DOHH2 (cell line): ENCODE measurements around the gene TNS1.

ENCODE experiments used
- H3F3A ChIP-seq: fragments of 200-600 bp; sonication (generic), shearing (Covaris generic); 2 replicates; pipeline ENCODE4 v1.6.0; 2016; ENCODE audit warnings: antibody characterized with exemption, mild to moderate bottlenecking; ENCODE audit not compliant: control insufficient read depth, insufficient read depth
- H3K27ac ChIP-seq: fragments of 200-600 bp; sonication (generic); 2 replicates; pipeline ENCODE4 v1.5.1; 2014; ENCODE audit warnings: low read depth, mild to moderate bottlenecking, low read length, moderate library complexity
- H3K27me3 ChIP-seq: fragments of 200-600 bp; sonication (generic); 2 replicates; pipeline ENCODE4 v1.6.1; 2014; ENCODE audit warnings: mild to moderate bottlenecking, low read length, mixed read lengths; ENCODE audit not compliant: control insufficient read depth
- H3K36me3 ChIP-seq: fragments of 200-600 bp; sonication (generic); 2 replicates; pipeline ENCODE4 v1.6.1; 2014; ENCODE audit warnings: mild to moderate bottlenecking, low read length, moderate library complexity, mixed read lengths; ENCODE audit not compliant: control insufficient read depth
- H3K4me1 ChIP-seq: fragments of 200-600 bp; sonication (generic); 2 replicates; pipeline ENCODE4 v1.6.1; 2014; ENCODE audit warnings: mild to moderate bottlenecking, low read length, mixed read lengths; ENCODE audit not compliant: control insufficient read depth
- H3K4me2 ChIP-seq: fragments of 200-600 bp; sonication (generic); 2 replicates; pipeline ENCODE4 v1.6.0; 2014; ENCODE audit warnings: mild to moderate bottlenecking, low read length, moderate library complexity
- H3K4me3 ChIP-seq: fragments of 200-600 bp; sonication (generic); 2 replicates; pipeline ENCODE4 v1.5.1; 2014; ENCODE audit warnings: mild to moderate bottlenecking, low read length, mixed read lengths
- H3K79me2 ChIP-seq: fragments of 200-600 bp; sonication (generic); 2 replicates; pipeline ENCODE4 v1.6.1; 2014; ENCODE audit warnings: mild to moderate bottlenecking, low read length, mixed read lengths; ENCODE audit not compliant: control insufficient read depth
- H3K9me2 ChIP-seq: fragments of 200-600 bp; sonication (generic); replicated peaks from 2 replicates; pipeline ENCODE4 v1.6.1; 2014; ENCODE audit warnings: mild to moderate bottlenecking, low read length, mixed read lengths; ENCODE audit not compliant: control insufficient read depth
- H3K9me3 ChIP-seq: fragments of 200-600 bp; sonication (generic); 2 replicates; pipeline ENCODE4 v1.6.1; 2014; ENCODE audit warnings: antibody characterized with exemption, low read length, mixed read lengths; ENCODE audit not compliant: control insufficient read depth, insufficient read depth
- H4K20me1 ChIP-seq: fragments of 200-600 bp; sonication (generic); 2 replicates; pipeline ENCODE4 v1.6.0; 2014; ENCODE audit warnings: low read depth, mild to moderate bottlenecking, antibody characterized with exemption, low read length, moderate library complexity; ENCODE audit not compliant: control insufficient read depth, insufficient read depth
- EZH2phosphoT487 ChIP-seq: fragments of 200-600 bp; sonication (generic); IDR thresholded peaks from 2 replicates; pipeline ENCODE4 v1.6.1; 2017; ENCODE audit warnings: borderline replicate concordance, mild to moderate bottlenecking, antibody characterized with exemption, low read length, moderate library complexity, mixed read lengths
- TF ChIP-seq, protein P1 (sequence below): fragments of 200-600 bp; sonication (generic); IDR thresholded peaks from one replicate; pipeline ENCODE4 v1.5.1; 2014; ENCODE audit warnings: antibody characterized with exemption, mild to moderate bottlenecking, low read depth, low read length; ENCODE audit not compliant: poor library complexity, severe bottlenecking

Gene TNS1

DNA sequence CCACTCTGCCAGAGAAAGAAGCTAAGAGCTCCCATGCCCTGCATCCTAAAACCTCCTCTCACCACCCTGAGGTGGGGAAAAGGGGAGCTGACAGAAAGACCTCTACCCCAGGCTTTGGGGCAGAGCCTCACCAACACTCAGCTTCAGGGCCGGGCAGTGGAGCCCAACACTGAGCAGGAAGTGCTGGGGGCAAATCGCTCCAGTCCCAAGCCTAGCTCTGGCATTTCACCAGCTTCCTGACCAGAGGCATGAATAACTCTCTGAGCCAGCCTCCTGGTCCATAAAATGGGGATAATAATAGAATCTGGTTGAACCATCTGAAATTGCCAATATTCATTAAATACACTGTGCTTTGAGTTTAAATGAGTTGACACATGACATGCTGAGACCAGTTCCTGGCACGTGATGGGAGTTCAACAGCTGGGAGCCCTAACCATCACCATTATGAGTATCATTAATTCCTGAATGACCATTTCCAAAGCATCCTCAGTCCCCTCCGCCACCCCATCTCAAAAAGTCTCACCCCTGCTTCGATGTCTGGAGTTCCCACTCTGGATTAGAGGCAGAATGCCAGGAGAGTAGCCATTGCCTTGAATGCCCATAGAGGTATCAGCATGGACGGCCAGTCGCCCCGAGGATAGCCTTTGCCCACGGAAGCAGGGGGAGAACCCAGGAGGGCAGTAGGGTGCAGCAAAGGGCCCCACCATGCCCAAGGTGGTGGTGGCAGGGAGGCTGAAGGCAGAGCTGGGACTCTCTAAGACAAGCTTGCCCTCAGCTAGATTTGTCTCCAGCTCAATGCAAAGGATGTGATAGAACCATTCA lies 153.4 kb downstream of the TNS1 start:
- Histone ChIP-seq H3F3A (no peaks in the 10 kb centered on the region), H3K4me3 (no peak overlapping the region), H3K9me2 (no peaks in the 10 kb centered on the region), H3K79me2 (no peaks in the 10 kb centered on the region), H3K27me3 (peaks cover 8% of the 10 kb centered on the region), H3K4me2 (no peak overlapping the region), H3K27ac (no peak overlapping the region), H3K36me3 (no peaks in the 10 kb centered on the region), H4K20me1 (no peaks in the 10 kb centered on the region), H3K4me1 (no peaks in the 10 kb centered on the region), H3K9me3 (0 out of 2 replicates have a peak, but pooled peaks cover 8% of the 10 kb centered on the region)
- no peak for TF ChIP-seq EZH2phosphoT487
- TF ChIP-seq, protein P1, sequence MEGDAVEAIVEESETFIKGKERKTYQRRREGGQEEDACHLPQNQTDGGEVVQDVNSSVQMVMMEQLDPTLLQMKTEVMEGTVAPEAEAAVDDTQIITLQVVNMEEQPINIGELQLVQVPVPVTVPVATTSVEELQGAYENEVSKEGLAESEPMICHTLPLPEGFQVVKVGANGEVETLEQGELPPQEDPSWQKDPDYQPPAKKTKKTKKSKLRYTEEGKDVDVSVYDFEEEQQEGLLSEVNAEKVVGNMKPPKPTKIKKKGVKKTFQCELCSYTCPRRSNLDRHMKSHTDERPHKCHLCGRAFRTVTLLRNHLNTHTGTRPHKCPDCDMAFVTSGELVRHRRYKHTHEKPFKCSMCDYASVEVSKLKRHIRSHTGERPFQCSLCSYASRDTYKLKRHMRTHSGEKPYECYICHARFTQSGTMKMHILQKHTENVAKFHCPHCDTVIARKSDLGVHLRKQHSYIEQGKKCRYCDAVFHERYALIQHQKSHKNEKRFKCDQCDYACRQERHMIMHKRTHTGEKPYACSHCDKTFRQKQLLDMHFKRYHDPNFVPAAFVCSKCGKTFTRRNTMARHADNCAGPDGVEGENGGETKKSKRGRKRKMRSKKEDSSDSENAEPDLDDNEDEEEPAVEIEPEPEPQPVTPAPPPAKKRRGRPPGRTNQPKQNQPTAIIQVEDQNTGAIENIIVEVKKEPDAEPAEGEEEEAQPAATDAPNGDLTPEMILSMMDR, result no peak

DNA sequence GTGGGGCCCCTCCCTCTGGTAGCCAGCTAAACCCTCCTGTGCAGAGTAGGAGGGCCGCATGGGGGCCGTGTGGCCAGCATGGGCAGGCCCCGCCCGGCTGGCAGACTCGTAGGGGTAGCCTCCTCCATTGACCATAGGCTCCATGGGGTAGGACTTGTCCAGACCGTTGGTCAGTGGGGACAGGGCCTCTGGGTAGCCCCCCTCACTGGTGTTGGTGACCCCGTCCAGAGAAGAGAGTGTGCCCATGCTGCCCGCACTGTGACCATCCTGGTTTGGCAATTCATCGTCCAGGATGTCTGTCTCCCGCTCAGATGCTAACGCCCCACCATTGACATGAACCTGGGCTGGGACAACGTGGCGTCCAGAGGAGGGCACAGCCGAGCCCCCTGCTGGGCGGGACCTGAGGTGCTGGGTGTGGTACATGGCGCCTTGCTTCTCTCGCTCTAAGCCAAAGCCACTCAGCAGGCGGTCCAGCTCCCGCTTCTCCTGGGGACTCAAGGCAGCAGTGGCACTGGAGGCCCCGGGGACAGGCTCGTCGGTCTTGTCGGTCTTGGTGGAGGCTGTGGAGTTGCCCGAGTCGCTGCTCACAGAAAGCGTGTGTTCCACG lies 154.3 kb downstream of the TNS1 start:
- Histone ChIP-seq H3K27me3 (peaks cover 8% of the 10 kb centered on the region), H3K79me2 (no peaks in the 10 kb centered on the region), H3K9me2 (no peaks in the 10 kb centered on the region), H3K4me1 (no peaks in the 10 kb centered on the region), H3K27ac (no peak overlapping the region), H3K4me3 (no peak overlapping the region), H3F3A (no peaks in the 10 kb centered on the region), H4K20me1 (no peaks in the 10 kb centered on the region), H3K4me2 (no peak overlapping the region), H3K36me3 (no peaks in the 10 kb centered on the region), H3K9me3 (0 out of 2 replicates have a peak, but pooled peaks cover 8% of the 10 kb centered on the region)
- TF ChIP-seq, protein P1, result no peak
- no peak for TF ChIP-seq EZH2phosphoT487

DNA sequence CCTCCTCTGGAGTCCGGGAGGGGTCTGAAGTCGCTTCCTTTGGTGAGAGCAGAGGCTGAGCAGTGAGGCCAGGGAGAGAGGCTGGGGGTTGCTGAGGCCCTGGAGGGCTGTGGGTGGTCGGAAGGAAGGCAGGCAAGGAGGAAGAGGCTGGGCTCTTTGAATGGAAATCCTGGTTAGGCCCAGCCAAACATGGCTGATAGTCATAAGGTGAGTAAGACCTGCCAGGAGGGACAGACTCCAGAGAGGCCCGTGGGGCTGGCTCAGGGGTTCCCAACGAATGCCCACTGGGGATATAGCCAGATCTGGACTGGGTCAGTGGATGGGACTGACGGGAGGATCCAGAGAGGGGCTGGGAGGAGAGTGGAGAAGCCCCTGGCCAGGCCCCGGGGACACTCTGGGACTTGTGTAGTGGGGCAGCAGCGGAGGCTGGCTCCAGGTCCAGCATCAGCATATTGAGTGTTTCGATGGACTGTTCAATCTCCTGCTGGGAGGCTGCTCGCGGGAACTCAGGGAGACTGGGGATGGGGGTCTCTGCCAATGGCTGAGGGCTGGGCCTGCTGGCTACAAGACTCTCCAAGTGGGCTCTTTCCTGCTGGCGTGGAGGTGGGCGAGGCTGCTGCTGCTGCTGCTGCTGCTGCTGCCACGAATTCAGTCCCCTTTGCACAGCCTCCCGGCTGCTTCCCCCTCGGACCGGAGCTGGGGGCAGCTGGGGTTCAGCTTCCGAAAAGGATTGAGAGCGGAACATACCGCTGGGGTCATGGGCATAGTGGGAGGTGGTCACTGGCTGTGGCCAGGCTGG lies 155.0 kb downstream of the TNS1 start:
- H3K4me3 ChIP-seq, result no peak overlapping the region
- H4K20me1 ChIP-seq, result no peaks in the 10 kb centered on the region
- TF ChIP-seq, protein P1, result no peak
- TF ChIP-seq EZH2phosphoT487, result no peak
- H3K9me2 ChIP-seq, result no peaks in the 10 kb centered on the region
- H3K27me3 ChIP-seq, result peaks cover 11% of the 10 kb centered on the region
- H3K27ac ChIP-seq, result no peak overlapping the region
- 0 out of 2 replicates have a peak, but pooled peaks cover 8% of the 10 kb centered on the region for H3K9me3 ChIP-seq
- no peaks in the 10 kb centered on the region for H3F3A ChIP-seq
- H3K4me2 ChIP-seq, result no peak overlapping the region
- no peaks in the 10 kb centered on the region for H3K4me1 ChIP-seq
- H3K79me2 ChIP-seq, result no peaks in the 10 kb centered on the region
- no peaks in the 10 kb centered on the region for H3K36me3 ChIP-seq
